Measurements from ENCODE around the gene FAM216B.
"Not testable (repeated sequence)": the region's sequence is repeated elsewhere in the genome, so short reads cannot be mapped to it uniquely, and the experiment has no call there.

Gene FAM216B

DNA sequence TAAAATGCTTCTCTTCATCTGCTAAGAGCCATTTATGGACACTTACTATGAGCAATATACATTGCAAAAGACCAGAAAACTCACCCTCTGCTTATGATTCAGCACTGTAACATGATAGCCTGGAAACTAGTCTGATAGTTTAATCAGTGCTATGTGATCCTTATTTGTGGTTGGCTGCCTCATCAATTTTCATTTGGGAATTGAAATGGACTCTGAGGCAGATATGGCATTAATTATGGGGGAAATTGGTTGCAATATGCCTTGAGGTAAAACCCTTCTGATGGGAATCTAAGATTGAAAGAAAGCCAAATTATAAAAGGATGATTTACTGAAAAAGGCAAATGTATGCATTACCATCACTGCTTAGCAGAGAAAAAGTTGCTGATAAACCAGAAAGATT is 33.5 kb downstream of the FAM216B start:
- no peaks in the 10 kb centered on the region for H4K20me1 ChIP-seq (ENCODE audit: insufficient read depth, low read length, poor library complexity, severe bottlenecking)
- no peak overlapping the region for H3K4me3 ChIP-seq (ENCODE audit: low read length, poor library complexity, severe bottlenecking)
- no peaks in the 10 kb centered on the region for H3F3A ChIP-seq (ENCODE audit: low read depth)
- no peak overlapping the region for H3K4me2 ChIP-seq (ENCODE audit: low read depth, low read length, poor library complexity, severe bottlenecking)
- H3K36me3 ChIP-seq (ENCODE audit: insufficient read depth, low read length) = no peaks in the 10 kb centered on the region
- H3K9ac ChIP-seq (ENCODE audit: low read depth, low read length, poor library complexity, severe bottlenecking) = no peak overlapping the region
- H3K9me2 ChIP-seq (replicated peaks; ENCODE audit: low read depth, low read length) = no peaks in the 10 kb centered on the region
- H3K27me3 ChIP-seq (ENCODE audit: insufficient read depth, low read length, poor library complexity, severe bottlenecking) = no peaks in the 10 kb centered on the region
- H3K9me3 ChIP-seq (ENCODE audit: insufficient read depth, low read depth, low read length) = peaks cover 3% of the 10 kb centered on the region; the same call in 1 of the 2 replicates
- H2AFZ ChIP-seq (ENCODE audit: low read length) = no peak overlapping the region
- H3K79me2 ChIP-seq (ENCODE audit: insufficient read depth, low read length) = no peaks in the 10 kb centered on the region
- TF ChIP-seq EZH2phosphoT487 (IDR thresholded peaks at IDR 0.05; ENCODE audit: borderline replicate concordance) = no peak
- TF ChIP-seq, protein P1, sequence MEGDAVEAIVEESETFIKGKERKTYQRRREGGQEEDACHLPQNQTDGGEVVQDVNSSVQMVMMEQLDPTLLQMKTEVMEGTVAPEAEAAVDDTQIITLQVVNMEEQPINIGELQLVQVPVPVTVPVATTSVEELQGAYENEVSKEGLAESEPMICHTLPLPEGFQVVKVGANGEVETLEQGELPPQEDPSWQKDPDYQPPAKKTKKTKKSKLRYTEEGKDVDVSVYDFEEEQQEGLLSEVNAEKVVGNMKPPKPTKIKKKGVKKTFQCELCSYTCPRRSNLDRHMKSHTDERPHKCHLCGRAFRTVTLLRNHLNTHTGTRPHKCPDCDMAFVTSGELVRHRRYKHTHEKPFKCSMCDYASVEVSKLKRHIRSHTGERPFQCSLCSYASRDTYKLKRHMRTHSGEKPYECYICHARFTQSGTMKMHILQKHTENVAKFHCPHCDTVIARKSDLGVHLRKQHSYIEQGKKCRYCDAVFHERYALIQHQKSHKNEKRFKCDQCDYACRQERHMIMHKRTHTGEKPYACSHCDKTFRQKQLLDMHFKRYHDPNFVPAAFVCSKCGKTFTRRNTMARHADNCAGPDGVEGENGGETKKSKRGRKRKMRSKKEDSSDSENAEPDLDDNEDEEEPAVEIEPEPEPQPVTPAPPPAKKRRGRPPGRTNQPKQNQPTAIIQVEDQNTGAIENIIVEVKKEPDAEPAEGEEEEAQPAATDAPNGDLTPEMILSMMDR (conservative IDR thresholded peaks at IDR 0.05; ENCODE audit: low read length) = no peak
- H3K4me1 ChIP-seq (ENCODE audit: insufficient read depth, low read length, poor library complexity, severe bottlenecking) = no peaks in the 10 kb centered on the region

DNA sequence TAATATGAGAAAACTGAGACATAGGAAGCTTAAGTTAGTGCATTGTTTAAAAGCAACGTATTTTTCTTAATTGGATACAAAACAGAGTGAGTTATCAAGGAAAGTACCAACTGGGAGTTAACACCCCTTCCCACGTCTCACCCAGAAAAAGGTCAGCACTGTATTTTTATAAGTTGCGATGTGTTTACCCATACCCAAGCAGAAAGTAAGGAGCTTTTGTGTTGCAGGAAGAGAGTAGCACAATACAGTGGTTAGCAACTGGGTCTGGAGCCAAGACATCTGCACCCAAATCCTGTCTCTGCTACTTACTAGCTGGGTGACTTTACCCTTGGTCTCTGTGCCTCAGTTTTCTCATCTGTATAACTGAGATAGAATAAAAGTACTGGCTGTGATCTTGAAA is 34.3 kb downstream of the FAM216B start:
- TF ChIP-seq EZH2phosphoT487 (IDR thresholded peaks at IDR 0.05; ENCODE audit: borderline replicate concordance) = no peak
- TF ChIP-seq, protein P1 (conservative IDR thresholded peaks at IDR 0.05; ENCODE audit: low read length) = no peak
- H3K27me3 ChIP-seq (ENCODE audit: insufficient read depth, low read length, poor library complexity, severe bottlenecking) = no peaks in the 10 kb centered on the region
- H3K79me2 ChIP-seq (ENCODE audit: insufficient read depth, low read length) = no peaks in the 10 kb centered on the region
- no peak overlapping the region for H2AFZ ChIP-seq (ENCODE audit: low read length)
- H3K9ac ChIP-seq (ENCODE audit: low read depth, low read length, poor library complexity, severe bottlenecking) = no peak overlapping the region
- H4K20me1 ChIP-seq (ENCODE audit: insufficient read depth, low read length, poor library complexity, severe bottlenecking) = no peaks in the 10 kb centered on the region
- no peaks in the 10 kb centered on the region for H3K4me1 ChIP-seq (ENCODE audit: insufficient read depth, low read length, poor library complexity, severe bottlenecking)
- H3F3A ChIP-seq (ENCODE audit: low read depth) = no peaks in the 10 kb centered on the region
- H3K36me3 ChIP-seq (ENCODE audit: insufficient read depth, low read length) = no peaks in the 10 kb centered on the region
- H3K4me3 ChIP-seq (ENCODE audit: low read length, poor library complexity, severe bottlenecking) = no peak overlapping the region
- no peak overlapping the region for H3K4me2 ChIP-seq (ENCODE audit: low read depth, low read length, poor library complexity, severe bottlenecking)
- H3K9me3 ChIP-seq (ENCODE audit: insufficient read depth, low read depth, low read length) = peaks cover 3% of the 10 kb centered on the region; the same call in 1 of the 2 replicates
- no peaks in the 10 kb centered on the region for H3K9me2 ChIP-seq (replicated peaks; ENCODE audit: low read depth, low read length)

DNA sequence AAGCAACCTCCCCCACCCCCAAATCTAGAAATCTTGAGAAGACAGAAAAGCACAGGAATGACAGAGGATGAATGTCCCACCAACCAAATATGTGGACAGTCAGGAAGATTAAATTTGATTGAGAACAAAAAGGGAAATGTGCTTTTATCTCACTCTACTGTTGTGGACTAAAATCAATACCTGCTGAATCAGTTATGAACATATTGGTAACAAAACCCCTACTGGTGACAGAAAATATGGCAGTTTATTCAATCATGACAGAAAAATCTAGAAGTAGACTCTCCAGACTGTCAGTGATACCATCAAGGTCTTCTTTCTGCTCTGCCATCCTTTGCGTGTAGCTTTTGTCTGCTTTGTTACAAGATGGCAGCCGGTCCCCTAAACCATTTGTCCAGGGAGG is 35.2 kb downstream of the FAM216B start:
- Histone ChIP-seq H3F3A (ENCODE audit: low read depth) (no peaks in the 10 kb centered on the region), H3K4me3 (ENCODE audit: low read length, poor library complexity, severe bottlenecking) (no peak overlapping the region), H4K20me1 (ENCODE audit: insufficient read depth, low read length, poor library complexity, severe bottlenecking) (no peaks in the 10 kb centered on the region), H3K4me2 (ENCODE audit: low read depth, low read length, poor library complexity, severe bottlenecking) (no peak overlapping the region), H3K79me2 (ENCODE audit: insufficient read depth, low read length) (no peaks in the 10 kb centered on the region), H3K9me2 (replicated peaks; ENCODE audit: low read depth, low read length) (no peaks in the 10 kb centered on the region), H3K9me3 (ENCODE audit: insufficient read depth, low read depth, low read length) (peaks cover 3% of the 10 kb centered on the region; the same call in 1 of the 2 replicates), H3K36me3 (ENCODE audit: insufficient read depth, low read length) (no peaks in the 10 kb centered on the region), H3K9ac (ENCODE audit: low read depth, low read length, poor library complexity, severe bottlenecking) (no peak overlapping the region), H3K4me1 (ENCODE audit: insufficient read depth, low read length, poor library complexity, severe bottlenecking) (no peaks in the 10 kb centered on the region), H2AFZ (ENCODE audit: low read length) (no peak overlapping the region), H3K27me3 (ENCODE audit: insufficient read depth, low read length, poor library complexity, severe bottlenecking) (no peaks in the 10 kb centered on the region)
- TF ChIP-seq, protein P1 (conservative IDR thresholded peaks at IDR 0.05; ENCODE audit: low read length) = peak; percentile 44
- no peak for TF ChIP-seq EZH2phosphoT487 (IDR thresholded peaks at IDR 0.05; ENCODE audit: borderline replicate concordance)

DNA sequence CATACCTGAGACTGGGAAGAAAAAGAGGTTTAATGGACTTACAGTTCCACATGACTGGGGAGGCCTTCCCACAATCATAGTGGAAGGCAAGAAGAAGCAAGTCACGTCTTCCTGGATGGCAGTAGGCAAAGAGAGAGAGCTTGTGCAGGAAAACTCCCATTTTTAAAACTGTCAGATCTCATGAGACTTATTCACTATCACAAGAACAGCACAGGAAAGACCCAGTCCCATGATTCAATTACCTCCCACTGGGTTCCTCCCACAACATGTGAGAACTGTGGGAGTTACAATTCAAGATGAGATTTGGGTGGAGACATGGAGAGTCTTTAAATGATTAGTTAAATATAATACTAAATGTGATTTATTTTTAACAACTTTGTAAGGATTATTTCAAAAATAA is 38.3 kb downstream of the FAM216B start:
- not testable (repeated sequence) for H3K79me2 ChIP-seq (ENCODE audit: insufficient read depth, low read length); H3K4me1 ChIP-seq (ENCODE audit: insufficient read depth, low read length, poor library complexity, severe bottlenecking); H3K27me3 ChIP-seq (ENCODE audit: insufficient read depth, low read length, poor library complexity, severe bottlenecking); H3K4me2 ChIP-seq (ENCODE audit: low read depth, low read length, poor library complexity, severe bottlenecking); H3K9ac ChIP-seq (ENCODE audit: low read depth, low read length, poor library complexity, severe bottlenecking); H3K9me3 ChIP-seq (ENCODE audit: insufficient read depth, low read depth, low read length); H4K20me1 ChIP-seq (ENCODE audit: insufficient read depth, low read length, poor library complexity, severe bottlenecking); H3F3A ChIP-seq (ENCODE audit: low read depth); H3K4me3 ChIP-seq (ENCODE audit: low read length, poor library complexity, severe bottlenecking); H3K9me2 ChIP-seq (replicated peaks; ENCODE audit: low read depth, low read length); H3K36me3 ChIP-seq (ENCODE audit: insufficient read depth, low read length); H2AFZ ChIP-seq (ENCODE audit: low read length)

Measured in Loucy (cell line).